ENCODE results near the gene DNAI1. TPM values are rescaled to one million over a fixed set of nuclear protein-coding genes. Genes with fewer than 3 reads are reported as not detected.

Gene DNAI1
- total RNA-seq, 2 donors from 2014 or later: 2.5 to 4.1 TPM

DNA sequence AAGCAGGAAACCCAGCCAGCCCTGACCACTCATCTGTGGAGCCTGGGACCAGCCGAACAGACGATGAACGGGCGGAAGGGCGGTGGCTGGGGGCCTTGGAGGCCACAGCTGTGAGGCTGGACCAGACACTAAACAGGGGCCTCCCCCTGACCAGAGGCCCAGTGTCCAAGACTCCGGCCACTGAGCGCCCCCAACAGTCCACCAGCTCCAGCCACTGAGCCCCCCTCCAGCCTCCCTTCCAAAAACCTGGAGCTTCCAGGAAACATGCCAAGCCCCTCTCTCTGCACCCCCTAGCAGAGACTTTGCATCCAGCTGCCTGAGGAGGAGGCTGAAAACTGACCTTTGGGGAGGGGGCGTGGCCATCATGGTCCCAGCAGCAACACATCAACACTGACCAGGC lies 107.7 kb downstream of the DNAI1 start:
- WGBS, 2 experiments (ENCODE audit: insufficient coverage in 1 of 2, insufficient read length in 1 of 2): 89% methylated on average over 8 of the region's 8 CpGs; no CpG with 5 or more reads in 1 of the 2 experiments
- Mint-ChIP-seq H3K36me3 (ENCODE audit: low read depth) (no peaks in the 10 kb centered on the region), H3K9me3 (no peaks in the 10 kb centered on the region), H3K4me3 (no peak overlapping the region), H3K4me1 (peaks cover 8% of the 10 kb centered on the region), H3K27me3 (ENCODE audit: insufficient read depth) (peaks cover 53% of the 10 kb centered on the region), H3K27ac (no peak overlapping the region)
- H3K36me3 ChIP-seq (ENCODE audit: control insufficient read depth, insufficient read depth, low read length): no peaks in the 10 kb centered on the region
- H3K27me3 ChIP-seq (ENCODE audit: control insufficient read depth, insufficient read depth, low read length, poor library complexity, severe bottlenecking): peaks cover 15% of the 10 kb centered on the region
- H3K4me1 ChIP-seq (ENCODE audit: control insufficient read depth, insufficient read depth, low read length): no peaks in the 10 kb centered on the region
- H3K9ac ChIP-seq (ENCODE audit: extremely low read depth, low read length, poor library complexity, severe bottlenecking): no peak overlapping the region
- no peak overlapping the region for H3K4me3 ChIP-seq (ENCODE audit: low read length)
- TF ChIP-seq, protein P1, sequence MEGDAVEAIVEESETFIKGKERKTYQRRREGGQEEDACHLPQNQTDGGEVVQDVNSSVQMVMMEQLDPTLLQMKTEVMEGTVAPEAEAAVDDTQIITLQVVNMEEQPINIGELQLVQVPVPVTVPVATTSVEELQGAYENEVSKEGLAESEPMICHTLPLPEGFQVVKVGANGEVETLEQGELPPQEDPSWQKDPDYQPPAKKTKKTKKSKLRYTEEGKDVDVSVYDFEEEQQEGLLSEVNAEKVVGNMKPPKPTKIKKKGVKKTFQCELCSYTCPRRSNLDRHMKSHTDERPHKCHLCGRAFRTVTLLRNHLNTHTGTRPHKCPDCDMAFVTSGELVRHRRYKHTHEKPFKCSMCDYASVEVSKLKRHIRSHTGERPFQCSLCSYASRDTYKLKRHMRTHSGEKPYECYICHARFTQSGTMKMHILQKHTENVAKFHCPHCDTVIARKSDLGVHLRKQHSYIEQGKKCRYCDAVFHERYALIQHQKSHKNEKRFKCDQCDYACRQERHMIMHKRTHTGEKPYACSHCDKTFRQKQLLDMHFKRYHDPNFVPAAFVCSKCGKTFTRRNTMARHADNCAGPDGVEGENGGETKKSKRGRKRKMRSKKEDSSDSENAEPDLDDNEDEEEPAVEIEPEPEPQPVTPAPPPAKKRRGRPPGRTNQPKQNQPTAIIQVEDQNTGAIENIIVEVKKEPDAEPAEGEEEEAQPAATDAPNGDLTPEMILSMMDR (conservative IDR thresholded peaks at IDR 0.05): no peak
- no peak for DNase-seq
- no peaks in the 10 kb centered on the region for H3K9me3 ChIP-seq (ENCODE audit: control insufficient read depth, low read length)
- peak overlapping the region; percentile 74 for H3K27ac ChIP-seq (ENCODE audit: low read depth, low read length)

GRCh38 chr9:34566972-34567371 lies 108.4 kb downstream of the DNAI1 start:
- no peaks in the 10 kb centered on the region for H3K36me3 Mint-ChIP-seq (ENCODE audit: low read depth)
- H3K27me3 Mint-ChIP-seq (ENCODE audit: insufficient read depth): peaks cover 57% of the 10 kb centered on the region
- H3K27ac Mint-ChIP-seq: no peak overlapping the region
- DNase-seq: no peak
- 88 to 91% methylated on average over 5 to 6 of the region's 6 CpGs for WGBS, 2 experiments (ENCODE audit: insufficient coverage in 1 of 2, insufficient read length in 1 of 2)
- no peaks in the 10 kb centered on the region for H3K36me3 ChIP-seq (ENCODE audit: control insufficient read depth, insufficient read depth, low read length)
- H3K27me3 ChIP-seq (ENCODE audit: control insufficient read depth, insufficient read depth, low read length, poor library complexity, severe bottlenecking): peaks cover 15% of the 10 kb centered on the region
- peaks cover 8% of the 10 kb centered on the region for H3K4me1 Mint-ChIP-seq
- H3K4me1 ChIP-seq (ENCODE audit: control insufficient read depth, insufficient read depth, low read length): no peaks in the 10 kb centered on the region
- H3K9me3 Mint-ChIP-seq: no peaks in the 10 kb centered on the region
- H3K27ac ChIP-seq (ENCODE audit: low read depth, low read length): peak overlapping the region; percentile 76
- TF ChIP-seq, protein P1 (conservative IDR thresholded peaks at IDR 0.05): no peak
- no peak overlapping the region for H3K4me3 ChIP-seq (ENCODE audit: low read length)
- no peak overlapping the region for H3K9ac ChIP-seq (ENCODE audit: extremely low read depth, low read length, poor library complexity, severe bottlenecking)
- no peaks in the 10 kb centered on the region for H3K9me3 ChIP-seq (ENCODE audit: control insufficient read depth, low read length)
- H3K4me3 Mint-ChIP-seq: no peak overlapping the region

GRCh38 chr9:34568133-34568532 lies 109.5 kb downstream of the DNAI1 start:
- no peak for DNase-seq
- Mint-ChIP-seq H3K27ac (no peak overlapping the region), H3K4me3 (no peak overlapping the region), H3K4me1 (peaks cover 8% of the 10 kb centered on the region), H3K27me3 (ENCODE audit: insufficient read depth) (peaks cover 49% of the 10 kb centered on the region), H3K9me3 (no peaks in the 10 kb centered on the region), H3K36me3 (ENCODE audit: low read depth) (no peaks in the 10 kb centered on the region)
- H3K36me3 ChIP-seq (ENCODE audit: control insufficient read depth, insufficient read depth, low read length): no peaks in the 10 kb centered on the region
- TF ChIP-seq, protein P1 (conservative IDR thresholded peaks at IDR 0.05): no peak
- H3K27me3 ChIP-seq (ENCODE audit: control insufficient read depth, insufficient read depth, low read length, poor library complexity, severe bottlenecking): peaks cover 15% of the 10 kb centered on the region
- H3K9me3 ChIP-seq (ENCODE audit: control insufficient read depth, low read length): no peaks in the 10 kb centered on the region
- no peak overlapping the region for H3K4me3 ChIP-seq (ENCODE audit: low read length)
- 89 to 91% methylated on average over 6 to 7 of the region's 7 CpGs for WGBS, 2 experiments (ENCODE audit: insufficient coverage in 1 of 2, insufficient read length in 1 of 2)
- H3K27ac ChIP-seq (ENCODE audit: low read depth, low read length): peak overlapping the region; percentile 76
- no peak overlapping the region for H3K9ac ChIP-seq (ENCODE audit: extremely low read depth, low read length, poor library complexity, severe bottlenecking)
- H3K4me1 ChIP-seq (ENCODE audit: control insufficient read depth, insufficient read depth, low read length): no peaks in the 10 kb centered on the region

Measured in endodermal cell (in vitro differentiated cells).